Upper lobe of left lung (tissue), 4 donors: ENCODE results near the gene SPTBN2.

Experiments
- EP300 ChIP-seq, 4 donors: sonication (generic); formaldehyde crosslinking; IDR thresholded peaks; one replicate each; pipeline ENCODE4 v1.5.1; 2017; ENCODE audit warnings: antibody characterized with exemption in 4 of 4, control low read depth in 2 of 4
- POLR2AphosphoS5 ChIP-seq, 2 donors: sonication (generic); formaldehyde crosslinking; IDR thresholded peaks; one replicate each; pipeline ENCODE4 v1.5.1; 2017; ENCODE audit warnings: antibody characterized with exemption in 2 of 2
- TF ChIP-seq, protein P1 (sequence below), 6 experiments: fragments of 450-650 bp in 4 of 6; fragments of 200-600 bp in 2 of 6; sonication (generic) in 2 of 6; IDR thresholded peaks; one replicate each; pipeline ENCODE4 v1.5.1; 2016 to 2019; ENCODE audit warnings: antibody characterized with exemption in 6 of 6

DNA sequence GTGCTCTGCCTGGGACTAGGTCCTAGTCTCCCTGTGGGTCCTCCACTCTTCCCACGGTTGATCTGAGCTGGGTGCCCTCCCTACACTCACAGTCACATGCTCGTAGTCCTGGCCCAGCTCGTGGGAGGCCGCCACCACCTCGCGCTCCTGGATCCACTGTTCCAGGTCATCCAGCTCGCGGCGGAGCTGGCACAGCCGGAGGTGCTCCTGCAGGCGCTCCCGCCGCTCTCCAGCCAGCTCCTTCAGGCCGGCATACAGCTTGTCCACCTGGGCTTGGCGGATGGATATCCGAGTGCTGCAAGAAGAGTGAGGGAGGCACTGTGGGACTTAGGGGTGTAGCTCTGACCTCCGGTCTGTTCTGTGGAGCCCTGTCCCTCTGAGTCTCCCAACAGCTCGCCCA lies 36.6 kb downstream of the SPTBN2 start:
- TF ChIP-seq EP300 (IDR thresholded peaks at IDR 0.05) = no peak
- TF ChIP-seq, protein P1, sequence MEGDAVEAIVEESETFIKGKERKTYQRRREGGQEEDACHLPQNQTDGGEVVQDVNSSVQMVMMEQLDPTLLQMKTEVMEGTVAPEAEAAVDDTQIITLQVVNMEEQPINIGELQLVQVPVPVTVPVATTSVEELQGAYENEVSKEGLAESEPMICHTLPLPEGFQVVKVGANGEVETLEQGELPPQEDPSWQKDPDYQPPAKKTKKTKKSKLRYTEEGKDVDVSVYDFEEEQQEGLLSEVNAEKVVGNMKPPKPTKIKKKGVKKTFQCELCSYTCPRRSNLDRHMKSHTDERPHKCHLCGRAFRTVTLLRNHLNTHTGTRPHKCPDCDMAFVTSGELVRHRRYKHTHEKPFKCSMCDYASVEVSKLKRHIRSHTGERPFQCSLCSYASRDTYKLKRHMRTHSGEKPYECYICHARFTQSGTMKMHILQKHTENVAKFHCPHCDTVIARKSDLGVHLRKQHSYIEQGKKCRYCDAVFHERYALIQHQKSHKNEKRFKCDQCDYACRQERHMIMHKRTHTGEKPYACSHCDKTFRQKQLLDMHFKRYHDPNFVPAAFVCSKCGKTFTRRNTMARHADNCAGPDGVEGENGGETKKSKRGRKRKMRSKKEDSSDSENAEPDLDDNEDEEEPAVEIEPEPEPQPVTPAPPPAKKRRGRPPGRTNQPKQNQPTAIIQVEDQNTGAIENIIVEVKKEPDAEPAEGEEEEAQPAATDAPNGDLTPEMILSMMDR (IDR thresholded peaks at IDR 0.05) = no peak
- TF ChIP-seq POLR2AphosphoS5 (IDR thresholded peaks at IDR 0.05) = no peak
